ENCODE results near the gene KLHL22.
"Not testable (repeated sequence)": the region's sequence is repeated elsewhere in the genome, so short reads cannot be mapped to it uniquely, and the experiment has no call there.

The KLHL22 gene

DNA sequence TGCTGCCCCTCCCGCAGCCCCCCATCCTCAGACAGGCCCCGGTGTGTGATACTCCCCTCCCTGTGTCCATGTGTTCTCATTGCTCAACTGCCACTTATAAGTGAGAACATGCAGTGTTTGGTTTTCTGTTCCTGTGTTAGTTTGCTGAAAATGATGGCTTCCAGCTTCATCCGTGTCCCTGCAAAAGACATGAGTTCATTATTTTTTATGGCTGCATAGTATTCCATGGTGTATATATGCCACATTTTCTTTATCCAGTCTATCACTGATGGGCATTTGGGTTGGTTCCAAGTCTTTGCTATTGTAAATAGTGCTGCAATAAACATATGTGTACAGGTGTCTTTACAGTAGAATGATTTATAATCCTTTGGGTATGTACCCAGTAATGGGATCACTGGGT lies 80.4 kb downstream of the KLHL22 start:
- not testable (repeated sequence) for DNase-seq

DNA sequence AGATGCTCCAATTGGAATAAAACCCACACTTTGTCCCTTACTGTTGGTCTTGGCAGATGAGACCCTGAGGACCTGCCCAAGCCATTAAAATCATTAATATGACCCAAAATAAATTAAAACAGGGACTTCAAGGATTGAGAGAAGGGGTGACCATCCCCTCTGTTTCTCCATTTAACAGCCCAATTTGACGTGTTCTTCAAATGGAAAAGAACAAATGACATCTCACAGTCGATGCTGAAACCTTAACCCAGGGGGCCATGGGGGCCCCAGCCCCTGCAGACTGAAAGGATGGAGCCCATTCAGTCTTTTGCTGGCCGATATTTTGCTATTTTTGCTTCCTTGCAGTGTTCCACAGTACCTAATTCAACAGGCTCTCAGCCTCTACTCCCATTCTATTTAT lies 81.1 kb downstream of the KLHL22 start:
- DNase-seq = no peak

DNA sequence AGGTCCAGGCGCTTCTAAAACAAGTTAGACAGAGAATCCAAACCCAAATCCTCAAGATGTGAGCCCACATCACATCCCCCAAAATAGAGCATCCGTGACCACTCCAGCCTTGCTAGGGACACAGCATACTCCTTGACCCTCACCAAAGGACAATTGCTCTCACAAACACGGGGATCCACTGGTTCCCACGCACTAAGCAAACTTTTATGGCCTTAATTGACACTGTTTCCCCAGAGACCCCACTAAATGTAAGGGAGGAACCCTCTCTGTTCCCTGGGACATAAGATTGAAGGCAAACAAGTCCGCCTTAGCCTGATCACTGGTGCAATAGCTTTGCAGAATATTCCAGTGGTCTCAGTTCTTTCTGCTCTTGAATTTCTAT lies 81.5 kb downstream of the KLHL22 start:
- DNase-seq = no peak

DNA sequence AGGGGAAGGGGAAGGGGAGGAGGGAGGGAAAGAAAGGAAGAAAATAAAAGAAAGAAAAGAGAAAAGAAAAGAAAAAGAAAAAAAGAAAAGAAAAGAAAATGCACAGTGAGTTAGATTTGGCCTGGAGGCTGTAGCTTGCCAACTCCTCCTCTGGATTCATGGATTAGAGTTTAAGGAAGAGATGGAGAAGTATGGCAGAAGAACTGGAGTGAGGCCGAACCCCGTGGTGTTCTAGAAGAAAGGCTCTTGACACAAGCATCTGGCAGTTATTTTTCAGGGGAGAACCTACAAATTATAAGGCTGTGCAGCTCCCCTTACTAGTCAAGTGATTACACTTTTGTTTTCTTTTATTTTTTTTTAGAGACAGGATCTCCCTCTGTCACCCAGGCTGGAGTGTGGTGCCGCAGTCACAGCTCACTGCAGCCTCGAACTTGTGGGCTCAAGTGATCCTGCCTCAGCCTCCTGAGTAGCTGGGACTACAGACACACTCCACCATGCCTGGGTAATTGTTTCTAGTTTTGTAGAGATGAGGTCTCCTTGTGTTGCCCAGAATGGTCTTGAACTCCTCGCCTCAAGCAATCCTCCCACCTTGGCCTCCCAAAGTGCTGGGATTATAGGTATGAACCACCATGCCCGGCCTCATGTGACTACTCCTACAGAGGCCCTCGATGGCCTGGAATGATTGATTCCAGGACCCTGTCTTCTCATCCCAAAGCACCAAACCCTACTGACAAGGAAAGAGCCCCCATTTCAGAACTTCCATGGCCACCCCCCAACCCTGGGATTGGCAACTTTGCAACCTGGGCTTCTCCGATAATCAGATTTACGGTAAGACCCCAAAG lies 82.2 kb downstream of the KLHL22 start:
- no peak for DNase-seq

DNA sequence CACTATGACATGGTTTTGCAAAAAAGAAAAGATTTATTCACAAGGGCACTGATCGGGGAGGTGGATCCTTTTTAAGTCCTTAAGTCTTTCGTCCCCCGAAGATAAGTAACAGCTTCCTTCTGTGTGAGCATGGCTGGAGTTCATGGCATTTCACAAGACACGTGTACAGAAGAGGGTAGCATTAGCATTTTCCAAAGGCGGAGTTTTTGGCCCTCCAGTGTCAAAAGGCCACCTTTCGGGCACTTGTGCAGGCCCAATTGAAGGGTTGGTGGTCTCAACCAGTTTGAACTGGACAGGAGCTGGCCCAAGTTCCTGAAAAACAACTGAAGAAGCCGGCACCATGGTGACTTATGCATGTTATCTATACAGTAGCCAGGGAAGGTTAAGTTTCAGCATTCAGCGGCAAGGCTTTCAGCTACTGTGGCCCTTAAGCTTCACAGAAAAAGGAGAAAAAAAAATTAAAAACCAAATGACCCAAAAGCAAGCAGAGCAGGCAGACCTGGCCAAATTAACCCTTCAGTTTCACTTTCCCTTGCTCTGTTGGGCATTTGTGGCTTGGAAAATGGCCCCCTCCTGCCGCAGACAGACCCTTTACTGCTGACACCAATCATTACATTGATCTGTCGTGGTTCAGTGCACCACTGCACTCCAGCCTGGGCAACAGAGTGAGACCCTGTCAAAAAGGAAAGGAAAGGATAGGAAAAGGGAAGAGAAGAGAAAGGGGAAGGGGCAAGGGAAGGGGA lies 83.0 kb downstream of the KLHL22 start:
- DNase-seq = no peak

DNA sequence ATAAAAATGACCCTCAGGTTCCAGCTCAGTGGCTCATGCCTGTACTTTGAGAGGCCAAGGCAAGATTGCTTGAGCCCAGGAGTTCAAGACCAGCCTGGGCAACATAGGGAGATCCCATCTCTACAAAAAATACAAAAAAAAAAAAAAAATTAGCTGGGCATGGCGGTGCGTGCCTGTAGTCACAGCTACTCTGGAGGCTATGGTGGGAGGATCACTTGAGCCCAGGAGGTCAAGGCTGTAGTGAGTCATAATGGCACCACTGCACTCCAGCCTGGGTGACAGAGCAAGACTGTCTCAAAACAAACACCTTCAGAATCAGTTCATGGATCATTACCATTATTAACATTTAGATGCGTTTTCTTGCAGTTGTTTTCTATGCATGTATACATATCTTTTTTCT lies 86.2 kb downstream of the KLHL22 start:
- DNase-seq = not testable (repeated sequence)

DNA sequence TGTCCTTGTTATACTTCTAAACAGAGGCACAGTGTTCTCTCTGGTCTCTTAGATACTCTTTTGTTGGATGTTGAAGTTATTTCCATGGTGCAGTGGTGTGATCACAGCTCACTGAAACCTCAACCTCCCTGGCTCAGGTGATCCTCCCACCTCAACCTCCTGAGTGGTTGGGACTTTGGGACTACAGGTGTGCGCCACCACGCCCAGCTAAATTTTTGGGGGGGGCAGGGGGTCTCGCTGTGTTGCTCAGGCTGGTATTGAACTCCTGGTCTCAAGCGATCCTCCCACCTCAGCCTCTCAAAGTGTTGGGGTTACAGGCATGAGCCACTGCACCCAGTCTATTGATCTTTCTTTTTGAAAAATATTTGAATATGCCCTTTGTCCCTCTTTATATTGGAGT lies 86.7 kb downstream of the KLHL22 start:
- DNase-seq = no peak

DNA sequence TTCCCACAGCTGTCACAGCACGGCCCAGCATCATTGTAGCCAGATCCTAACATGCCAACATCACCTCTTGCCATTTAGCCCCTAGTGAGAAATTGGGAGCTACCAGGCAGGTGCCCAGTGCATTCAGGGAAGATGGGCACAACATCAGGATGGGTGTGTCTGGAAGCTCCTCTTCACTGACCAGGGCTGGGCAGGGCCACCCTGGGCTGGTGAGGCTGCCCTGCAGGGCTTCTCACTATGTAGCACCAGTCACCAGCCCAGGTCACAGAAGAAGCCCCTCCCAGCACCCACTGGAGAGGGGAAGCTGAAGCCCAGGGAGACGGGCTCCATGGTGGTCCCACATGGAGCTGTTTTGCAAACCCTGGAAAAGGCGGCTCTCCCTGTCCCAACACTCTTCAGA lies 87.8 kb downstream of the KLHL22 start:
- DNase-seq = no peak

DNA sequence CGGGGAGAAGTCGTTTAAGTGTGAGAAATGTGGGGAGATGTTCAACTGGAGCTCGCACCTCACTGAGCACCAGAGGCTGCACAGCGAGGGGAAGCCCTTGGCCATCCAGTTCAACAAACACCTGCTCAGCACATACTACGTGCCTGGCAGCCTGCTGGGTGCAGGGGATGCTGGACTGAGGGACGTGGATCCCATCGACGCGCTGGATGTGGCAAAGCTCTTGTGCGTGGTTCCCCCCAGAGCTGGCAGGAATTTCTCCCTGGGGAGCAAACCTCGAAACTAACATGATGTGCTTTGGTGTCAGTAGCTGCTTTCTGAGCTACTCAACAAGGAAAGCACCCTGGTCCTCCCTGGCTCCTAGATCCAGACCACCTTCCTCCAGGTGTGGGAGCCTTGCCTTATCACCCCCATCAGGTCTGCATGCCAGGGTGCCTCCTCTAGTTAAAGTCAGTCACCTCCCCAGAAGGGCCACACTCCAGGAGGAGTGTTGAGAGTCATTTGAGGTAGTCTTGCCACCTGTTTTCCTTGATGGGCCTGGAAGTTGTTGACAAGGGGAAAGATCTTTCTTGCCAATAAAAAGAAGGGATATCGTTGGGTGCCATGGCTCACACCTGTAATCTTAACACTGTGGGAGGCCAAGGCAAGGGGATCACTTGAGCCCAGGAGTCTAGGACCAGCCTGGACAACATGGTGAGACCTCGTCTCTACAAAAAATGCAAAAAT lies 88.7 kb downstream of the KLHL22 start:
- no peak for DNase-seq

DNA sequence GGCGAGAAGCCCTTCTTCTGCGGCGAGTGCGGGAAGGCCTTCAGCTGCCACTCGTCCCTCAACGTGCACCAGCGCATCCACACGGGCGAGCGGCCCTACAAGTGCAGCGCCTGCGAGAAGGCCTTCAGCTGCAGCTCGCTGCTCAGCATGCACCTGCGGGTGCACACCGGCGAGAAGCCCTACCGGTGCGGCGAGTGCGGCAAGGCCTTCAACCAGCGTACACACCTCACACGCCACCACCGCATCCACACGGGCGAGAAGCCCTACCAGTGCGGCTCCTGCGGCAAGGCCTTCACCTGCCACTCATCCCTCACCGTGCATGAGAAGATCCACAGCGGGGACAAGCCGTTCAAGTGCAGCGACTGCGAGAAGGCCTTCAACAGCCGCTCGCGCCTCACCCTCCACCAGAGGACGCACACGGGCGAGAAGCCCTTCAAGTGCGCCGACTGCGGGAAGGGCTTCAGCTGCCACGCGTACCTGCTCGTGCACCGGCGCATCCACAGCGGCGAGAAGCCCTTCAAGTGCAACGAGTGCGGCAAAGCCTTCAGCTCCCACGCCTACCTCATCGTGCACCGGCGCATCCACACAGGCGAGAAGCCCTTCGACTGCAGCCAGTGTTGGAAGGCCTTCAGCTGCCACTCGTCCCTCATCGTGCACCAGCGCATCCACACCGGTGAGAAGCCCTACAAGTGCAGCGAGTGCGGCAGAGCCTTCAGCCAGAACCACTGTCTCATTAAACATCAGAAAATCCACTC lies 89.5 kb downstream of the KLHL22 start:
- no peak for DNase-seq

DNA sequence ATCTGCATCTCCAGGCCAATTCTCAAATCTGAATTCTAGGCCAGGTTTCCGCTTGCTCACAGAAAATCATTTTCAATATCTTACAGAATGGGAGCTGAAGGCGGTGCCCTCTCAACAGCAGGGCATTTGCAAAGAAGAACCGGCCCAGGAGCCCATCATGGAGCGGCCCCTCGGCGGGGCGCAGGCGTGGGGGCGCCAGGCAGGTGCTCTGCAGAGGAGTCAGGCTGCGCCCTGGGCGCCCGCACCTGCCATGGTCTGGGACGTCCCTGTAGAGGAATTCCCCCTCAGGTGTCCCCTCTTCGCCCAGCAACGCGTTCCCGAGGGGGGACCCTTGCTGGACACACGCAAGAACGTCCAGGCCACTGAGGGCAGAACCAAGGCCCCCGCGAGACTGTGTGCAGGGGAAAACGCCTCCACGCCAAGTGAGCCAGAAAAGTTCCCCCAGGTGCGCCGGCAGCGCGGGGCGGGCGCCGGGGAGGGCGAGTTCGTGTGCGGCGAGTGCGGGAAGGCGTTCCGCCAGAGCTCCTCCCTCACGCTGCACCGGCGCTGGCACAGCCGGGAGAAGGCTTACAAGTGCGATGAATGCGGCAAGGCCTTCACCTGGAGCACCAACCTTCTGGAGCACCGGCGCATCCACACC lies 90.2 kb downstream of the KLHL22 start:
- DNase-seq = no peak

DNA sequence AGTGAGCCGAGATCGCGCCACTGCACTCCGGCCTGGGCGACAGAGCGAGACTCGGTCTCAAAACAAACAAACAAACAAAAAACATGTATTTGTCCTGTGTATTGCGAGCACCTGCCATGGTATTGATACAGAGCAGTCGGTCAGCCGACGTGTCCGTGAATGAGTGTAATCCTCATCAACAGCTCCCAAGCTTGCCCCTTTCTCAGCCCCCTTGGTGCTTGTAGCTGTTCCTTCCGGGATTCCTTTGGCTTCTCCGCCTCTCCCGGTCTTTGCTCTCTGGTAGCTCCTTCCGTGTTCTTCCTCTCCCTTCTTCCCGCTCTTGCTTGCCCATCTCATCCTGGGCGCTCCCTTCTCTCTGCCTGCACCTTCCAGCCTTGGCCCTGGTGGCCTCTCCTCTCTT lies 90.7 kb downstream of the KLHL22 start:
- no peak for DNase-seq

DNA sequence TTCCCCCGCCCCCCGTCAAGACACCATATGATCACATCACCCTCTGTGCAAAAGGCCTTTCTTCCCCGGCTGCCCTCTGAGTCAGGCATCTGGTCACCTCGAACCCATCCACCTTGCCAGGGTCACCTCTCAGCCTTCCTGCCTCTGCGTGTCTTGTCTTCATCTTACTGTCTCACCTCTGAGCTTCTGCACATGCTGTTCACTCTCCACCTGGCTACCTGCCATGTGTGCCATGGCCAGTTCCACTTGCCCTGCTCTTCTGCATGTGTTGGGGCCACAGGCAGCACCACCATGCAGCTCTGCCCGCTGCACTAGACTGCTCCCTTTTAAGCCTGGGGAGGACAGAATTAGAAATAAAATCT lies 91.8 kb downstream of the KLHL22 start:
- no peak for DNase-seq

DNA sequence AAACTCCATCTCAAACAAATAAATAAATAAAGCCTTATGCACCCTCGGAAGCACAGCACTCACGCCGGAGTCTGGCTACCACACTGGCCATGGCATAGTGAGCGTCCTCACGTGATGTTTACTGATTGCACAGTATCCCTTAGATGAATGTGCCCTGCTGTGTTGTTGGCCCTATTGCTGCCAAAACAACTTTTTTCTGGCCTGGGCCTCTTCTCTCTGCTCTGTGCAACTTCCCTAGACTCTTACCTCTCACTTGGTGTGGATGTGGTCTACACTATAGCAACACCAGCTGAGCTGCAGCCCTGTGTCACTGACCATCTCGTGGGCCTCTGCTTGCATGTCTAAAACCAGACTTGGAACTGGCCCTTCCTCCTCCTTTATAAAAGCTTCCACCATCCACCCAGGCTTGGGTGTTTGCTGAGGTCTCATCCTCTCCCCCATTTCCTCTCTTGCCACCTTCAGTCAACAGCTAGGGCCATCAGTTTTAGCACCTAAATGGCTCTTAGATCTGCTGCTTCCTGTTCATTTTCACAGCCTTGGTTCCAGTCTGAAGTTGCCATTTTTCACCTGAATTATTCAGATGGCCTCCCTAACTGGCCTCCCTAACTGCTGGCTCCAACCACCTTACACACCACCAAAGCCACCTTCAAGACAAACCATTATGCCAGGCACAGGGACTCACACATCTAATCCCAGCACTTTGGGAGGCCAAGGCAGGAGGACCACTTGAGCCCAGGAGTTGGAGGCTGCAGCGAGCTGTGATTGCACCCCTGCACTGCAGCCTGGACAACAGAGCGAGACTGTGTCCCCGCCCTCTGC lies 92.4 kb downstream of the KLHL22 start:
- DNase-seq = no peak

DNA sequence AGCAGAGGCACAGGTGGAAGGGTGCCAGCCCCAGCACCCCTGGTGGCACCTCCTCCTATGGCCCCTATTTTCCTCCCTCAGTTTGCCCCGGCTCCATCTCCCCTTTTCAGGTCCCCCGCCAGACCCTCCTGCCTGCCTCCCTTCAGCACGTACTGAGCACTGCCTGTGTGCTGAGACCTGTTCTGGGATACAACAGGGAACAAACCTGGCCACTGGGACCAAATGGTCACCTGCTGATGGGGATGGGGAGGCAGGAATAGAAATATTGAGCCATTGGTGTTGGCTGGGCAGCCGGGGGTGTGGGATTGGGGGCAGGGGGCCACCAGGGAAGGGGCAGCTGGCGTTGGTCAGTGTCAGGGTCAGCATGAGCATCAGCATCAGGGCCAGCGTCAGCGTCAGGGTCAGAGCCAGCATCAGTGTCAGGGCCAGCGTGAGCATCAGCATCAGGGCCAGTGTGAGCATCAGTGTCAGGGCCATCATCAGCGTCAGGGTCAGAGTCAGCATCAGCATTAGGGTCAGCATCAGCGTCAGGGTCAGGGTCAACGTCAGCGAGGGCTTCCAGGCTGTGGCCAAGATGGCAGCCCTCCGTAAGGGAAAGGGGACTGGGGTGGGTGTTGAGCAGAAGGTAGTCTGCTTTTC lies 94.1 kb downstream of the KLHL22 start:
- DNase-seq = no peak

DNA sequence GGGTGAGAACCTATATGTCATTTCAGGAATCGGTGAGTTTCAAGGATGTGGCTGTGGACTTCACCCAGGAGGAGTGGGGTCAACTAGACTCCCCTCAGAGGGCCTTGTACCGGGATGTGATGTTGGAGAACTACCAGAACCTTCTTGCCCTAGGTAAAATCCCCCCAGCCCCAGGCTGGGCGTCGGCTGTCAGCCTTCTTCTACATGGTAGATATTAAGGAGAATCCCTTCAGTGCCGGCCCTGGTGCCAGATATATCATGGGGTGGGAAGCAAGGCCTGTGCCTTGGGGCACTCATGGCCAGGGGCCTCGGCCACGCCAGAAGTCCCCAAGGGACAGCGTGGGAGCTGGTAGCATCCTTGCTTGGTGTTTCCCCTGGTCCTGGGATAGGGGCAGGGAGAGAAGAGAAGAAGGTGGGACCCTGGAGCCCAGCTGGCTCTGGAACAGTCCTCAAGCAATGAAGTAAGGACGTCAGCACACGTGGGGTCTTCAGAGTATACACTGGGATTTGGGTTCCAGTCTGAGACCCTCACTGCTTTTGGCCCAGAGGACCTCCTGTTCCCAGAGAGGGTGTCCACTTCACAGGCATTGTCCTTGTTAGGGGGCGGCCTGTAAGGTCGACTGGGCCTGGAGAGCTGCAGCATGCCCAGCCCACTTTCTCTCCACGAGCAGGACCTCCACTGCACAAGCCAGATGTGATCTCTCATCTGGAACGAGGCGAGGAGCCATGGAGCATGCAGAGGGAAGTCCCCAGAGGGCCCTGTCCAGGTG lies 94.8 kb downstream of the KLHL22 start:
- no peak for DNase-seq

DNA sequence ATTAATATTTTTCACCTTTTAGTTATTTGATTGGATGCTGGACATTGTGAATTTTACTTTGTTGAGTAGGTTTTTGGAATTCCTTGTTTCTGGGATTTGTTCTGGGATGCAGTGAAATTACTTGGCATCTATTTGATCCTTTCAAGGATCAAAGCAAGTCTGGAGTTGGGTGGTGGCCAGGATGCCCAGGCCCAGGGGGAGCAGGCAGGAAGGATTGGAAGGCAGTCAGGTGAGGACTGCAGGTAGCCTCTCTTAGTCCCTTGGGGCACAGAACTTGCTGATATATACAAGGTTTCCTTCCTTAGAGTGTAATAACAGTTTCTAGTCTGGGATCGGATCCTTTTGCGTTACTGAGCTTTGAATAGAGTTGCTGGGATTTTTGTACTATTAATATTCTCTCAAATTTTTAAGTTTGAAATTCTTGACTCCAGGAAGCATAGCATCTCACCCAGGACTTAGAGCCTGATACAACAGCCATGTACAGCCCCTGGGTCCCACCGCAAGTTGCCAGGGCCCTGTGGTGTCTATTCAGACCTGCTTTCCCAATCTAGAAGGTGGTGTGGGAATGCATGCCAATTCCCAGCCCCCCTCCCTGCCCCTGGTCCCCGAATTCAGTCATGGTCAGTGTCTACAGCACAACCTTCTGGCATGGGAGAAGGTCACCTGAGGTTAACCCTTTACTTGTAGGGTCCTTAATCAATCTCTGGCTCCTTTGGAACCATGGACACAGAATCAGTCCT lies 95.6 kb downstream of the KLHL22 start:
- DNase-seq = no peak

DNA sequence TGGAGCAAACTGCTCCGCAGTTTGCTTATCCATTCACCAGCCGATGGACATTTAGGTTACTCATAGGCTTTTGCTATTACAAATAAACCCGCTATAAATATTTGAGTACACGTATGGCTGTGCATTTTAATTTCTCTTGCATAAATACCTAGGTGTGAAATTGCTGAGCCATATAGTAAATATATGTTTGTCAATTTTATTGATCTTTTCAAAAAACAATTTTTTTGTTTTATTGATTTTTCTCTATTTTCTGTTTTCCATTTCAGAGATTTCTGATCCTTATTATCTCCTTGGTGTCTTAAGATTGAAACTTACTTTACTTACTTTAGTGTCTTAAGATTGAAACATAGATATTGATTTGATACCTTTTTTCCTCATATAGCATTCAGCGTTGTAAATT lies 97.2 kb downstream of the KLHL22 start:
- DNase-seq = no peak

DNA sequence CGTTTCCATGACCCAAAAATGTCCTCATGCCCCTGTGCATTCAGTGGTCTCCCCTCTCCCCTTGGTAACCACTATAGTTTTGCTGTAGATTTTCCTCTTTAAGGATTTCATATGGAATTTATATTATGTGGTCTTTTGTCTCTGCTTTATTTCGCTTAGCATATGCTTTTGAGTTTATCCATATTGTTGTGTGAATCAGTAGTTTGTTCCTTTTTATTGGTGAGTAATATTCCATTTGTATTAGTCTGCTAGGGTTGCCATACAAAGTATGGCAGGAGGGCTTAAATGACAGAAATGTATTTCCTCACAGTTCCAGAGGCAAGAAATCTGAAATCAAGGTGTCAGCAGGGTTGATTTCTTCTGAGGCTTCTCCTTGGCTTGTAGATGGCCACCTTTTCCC lies 98.1 kb downstream of the KLHL22 start:
- no peak for DNase-seq

DNA sequence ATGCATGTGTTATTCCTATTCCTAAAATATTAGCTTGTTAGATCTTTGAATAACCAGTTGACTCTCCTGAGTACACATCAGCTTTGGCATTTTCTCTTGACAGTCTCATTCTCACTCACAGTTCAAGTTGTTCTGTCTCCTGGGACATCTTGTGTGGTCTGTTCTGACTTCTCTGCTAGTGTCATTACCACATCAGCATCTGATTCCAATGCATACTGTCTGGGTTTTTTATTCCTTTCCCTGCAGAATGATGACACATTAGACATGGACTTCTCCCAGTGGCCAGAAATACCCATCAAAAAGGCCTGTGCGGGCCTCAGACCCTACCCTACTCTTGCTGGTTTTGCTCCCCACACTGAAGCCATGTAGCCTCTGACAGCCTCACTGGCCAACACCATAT lies 99.0 kb downstream of the KLHL22 start:
- DNase-seq = no peak

Data from NCI-H2107 (cell line).